CD4-positive, alpha-beta T cell (primary cell): ENCODE results near the gene KBTBD6. TPM values are rescaled to one million over a fixed set of nuclear protein-coding genes. Genes with fewer than 3 reads are reported as not detected.
"Not testable (repeated sequence)": the region's sequence is repeated elsewhere in the genome, so short reads cannot be mapped to it uniquely, and the experiment has no call there.

ENCODE experiments used
- ATAC-seq: fragments of 200-7000 bp; cut with Tn5 transposase; one replicate; pipeline ENCODE4 v1.10.0; 2022; ENCODE audit warnings: mild to moderate bottlenecking; ENCODE audit not compliant: poor library complexity
- CTCF ChIA-PET: fragments of 350-600 bp; sonication (Branson Sonifier 250); formaldehyde crosslinking; loops from one replicate; lab custom pipeline; 2021; ENCODE audit warnings: antibody characterized with exemption, inconsistent platforms; lab: Charles Lee
- POLR2A ChIA-PET: fragments of 350-600 bp; sonication (Branson Sonifier 250); formaldehyde crosslinking; loops from one replicate; lab custom pipeline; 2021; ENCODE audit warnings: antibody characterized with exemption, inconsistent platforms; lab: Charles Lee
- DNase-seq, 14 experiments: peaks; one replicate each; pipeline ENCODE4 v3.0.0-alpha.2; 2013 to 2020; ENCODE audit warnings: mixed read lengths in 2 of 14
- H3K27ac ChIP-seq, 2 donors: one replicate each; pipeline versions ENCODE4 v1.5.1 to v1.7.0; 2013; ENCODE audit warnings: low read length in 2 of 2, low read depth in 1 of 2, mild to moderate bottlenecking in 1 of 2
- H3K27me3 ChIP-seq, 2 experiments: 1 replicate in 1 of 2; 2 replicates in 1 of 2; pipeline versions ENCODE4 v1.6.1 to v1.7.0; 2013; ENCODE audit warnings: low read length in 2 of 2, control low read depth in 1 of 2, mild to moderate bottlenecking in 1 of 2, moderate library complexity in 1 of 2; ENCODE audit not compliant: insufficient read depth in 2 of 2, control insufficient read depth in 1 of 2
- H3K36me3 ChIP-seq: one replicate; pipeline ENCODE4 v1.6.1; 2013; ENCODE audit warnings: low read length, control low read depth; ENCODE audit not compliant: insufficient read depth
- H3K4me1 ChIP-seq: one replicate; pipeline ENCODE4 v1.6.1; 2013; ENCODE audit warnings: low read length, control low read depth; ENCODE audit not compliant: insufficient read depth
- H3K4me3 ChIP-seq: one replicate; pipeline ENCODE4 v1.5.1; 2013; ENCODE audit warnings: mild to moderate bottlenecking, low read length, moderate library complexity
- H3K9me3 ChIP-seq, 2 experiments: 1 replicate in 1 of 2; 2 replicates in 1 of 2; pipeline versions ENCODE4 v1.6.1 to v1.7.0; 2013; ENCODE audit warnings: low read length in 2 of 2, mild to moderate bottlenecking in 2 of 2, control low read depth in 1 of 2, moderate library complexity in 1 of 2; ENCODE audit not compliant: control insufficient read depth in 1 of 2, insufficient read depth in 1 of 2
- H3K27ac Mint-ChIP-seq: one replicate; pipeline ENCODE4 v1.8.0; 2020; ENCODE audit warnings: mixed read lengths
- H3K27me3 Mint-ChIP-seq: one replicate; pipeline ENCODE4 v1.8.0; 2021; ENCODE audit warnings: mixed read lengths
- H3K36me3 Mint-ChIP-seq: one replicate; pipeline ENCODE4 v1.8.0; 2021; ENCODE audit warnings: low read depth, mixed read lengths
- H3K4me1 Mint-ChIP-seq: one replicate; pipeline ENCODE4 v1.8.0; 2021; ENCODE audit warnings: low read depth, mixed read lengths
- H3K4me3 Mint-ChIP-seq: one replicate; pipeline ENCODE4 v1.8.0; 2020; ENCODE audit warnings: mild to moderate bottlenecking, mixed read lengths
- H3K9me3 Mint-ChIP-seq: one replicate; pipeline ENCODE4 v1.8.0; 2020; ENCODE audit warnings: mixed read lengths
- intact Hi-C, 2 experiments: fragments of 100-400 bp; cut with DNase I in 1 of 2; cut with micrococcal nuclease in 1 of 2; formaldehyde crosslinking; loops; one replicate each; pipeline versions ENCODE4 v1.15.1 to v1.9.0; 2023 to 2025; cut with DNase I, micrococcal nuclease
- total RNA-seq, 174 experiments: library from RNA in 2 of 174; stranded (reverse) in 2 of 174; gene quantifications; one replicate each; pipeline ENCODE4 v1.2.3 and lab custom pipeline; 2021 to 2026
- TF ChIP-seq, protein P1 (sequence below): fragments of 200-600 bp; IDR thresholded peaks from one replicate; pipeline ENCODE4 v1.8.0; 2022; ENCODE audit warnings: antibody characterized with exemption, mild to moderate bottlenecking

The KBTBD6 gene
- total RNA-seq, 2 experiments from 2014 or later, result 6.8 to 7.2 TPM

DNA sequence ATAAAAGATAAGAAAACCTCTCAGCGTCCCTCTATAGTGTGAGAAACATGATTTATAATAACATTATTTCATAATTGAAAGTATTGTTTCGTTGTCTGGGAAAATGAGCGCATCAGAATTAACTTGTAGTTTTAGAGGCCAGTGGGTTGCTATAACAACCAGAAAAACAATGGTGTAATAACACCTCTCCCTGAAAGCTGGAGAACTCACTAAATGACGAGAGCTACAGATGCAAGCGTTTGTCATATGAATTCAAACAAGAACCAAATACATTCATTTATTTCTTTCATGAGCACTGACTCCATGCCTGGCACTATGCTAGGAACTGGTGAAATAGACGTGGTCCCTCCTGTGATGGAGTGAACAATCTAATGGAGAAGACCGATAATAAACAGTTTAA lies 45.4 kb upstream of the KBTBD6 start:
- no peak overlapping the region for H3K4me3 Mint-ChIP-seq
- Histone ChIP-seq H3K9me3 (peaks cover 0 to 8% of the 10 kb centered on the region in 2 experiments), H3K4me1 (no peaks in the 10 kb centered on the region), H3K27ac (no peak overlapping the region), H3K27me3 (no peaks in the 10 kb centered on the region), H3K36me3 (no peaks in the 10 kb centered on the region), H3K4me3 (no peak overlapping the region)
- TF ChIP-seq, protein P1, sequence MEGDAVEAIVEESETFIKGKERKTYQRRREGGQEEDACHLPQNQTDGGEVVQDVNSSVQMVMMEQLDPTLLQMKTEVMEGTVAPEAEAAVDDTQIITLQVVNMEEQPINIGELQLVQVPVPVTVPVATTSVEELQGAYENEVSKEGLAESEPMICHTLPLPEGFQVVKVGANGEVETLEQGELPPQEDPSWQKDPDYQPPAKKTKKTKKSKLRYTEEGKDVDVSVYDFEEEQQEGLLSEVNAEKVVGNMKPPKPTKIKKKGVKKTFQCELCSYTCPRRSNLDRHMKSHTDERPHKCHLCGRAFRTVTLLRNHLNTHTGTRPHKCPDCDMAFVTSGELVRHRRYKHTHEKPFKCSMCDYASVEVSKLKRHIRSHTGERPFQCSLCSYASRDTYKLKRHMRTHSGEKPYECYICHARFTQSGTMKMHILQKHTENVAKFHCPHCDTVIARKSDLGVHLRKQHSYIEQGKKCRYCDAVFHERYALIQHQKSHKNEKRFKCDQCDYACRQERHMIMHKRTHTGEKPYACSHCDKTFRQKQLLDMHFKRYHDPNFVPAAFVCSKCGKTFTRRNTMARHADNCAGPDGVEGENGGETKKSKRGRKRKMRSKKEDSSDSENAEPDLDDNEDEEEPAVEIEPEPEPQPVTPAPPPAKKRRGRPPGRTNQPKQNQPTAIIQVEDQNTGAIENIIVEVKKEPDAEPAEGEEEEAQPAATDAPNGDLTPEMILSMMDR, result no peak
- peaks cover 37% of the 10 kb centered on the region for H3K36me3 Mint-ChIP-seq
- CTCF ChIA-PET, result no interaction called here
- H3K9me3 Mint-ChIP-seq, result peaks cover 2% of the 10 kb centered on the region
- no peaks in the 10 kb centered on the region for H3K4me1 Mint-ChIP-seq
- POLR2A ChIA-PET, result no interaction called here
- DNase-seq (peak in 2 of 14 experiments; percentile 4 to 29), ATAC-seq (no peak)
- no peaks in the 10 kb centered on the region for H3K27me3 Mint-ChIP-seq
- no peak overlapping the region for H3K27ac Mint-ChIP-seq
- intact Hi-C loops, result no loop called here

DNA sequence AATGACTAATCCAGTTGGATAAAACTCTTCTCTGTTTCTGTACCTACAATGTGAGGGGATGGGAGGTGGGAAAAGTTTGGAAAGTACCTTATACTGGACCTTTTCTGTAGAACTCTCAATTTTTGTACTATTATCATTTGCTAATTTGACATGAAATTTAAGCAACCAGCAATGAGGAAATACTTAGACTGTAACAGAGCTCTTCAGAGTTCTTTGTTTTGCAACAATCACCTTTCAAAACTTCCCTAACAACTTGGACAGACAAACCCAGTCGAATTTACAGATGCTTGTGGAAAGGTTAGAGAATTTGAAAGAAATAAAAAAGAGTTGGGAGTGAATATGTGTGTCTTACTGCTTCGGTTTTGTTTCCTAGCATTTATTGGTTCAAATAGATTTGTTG lies 45.0 kb upstream of the KBTBD6 start:
- peaks cover 37% of the 10 kb centered on the region for H3K36me3 Mint-ChIP-seq
- H3K9me3 Mint-ChIP-seq, result peaks cover 2% of the 10 kb centered on the region
- no peak overlapping the region for H3K4me3 Mint-ChIP-seq
- H3K27ac Mint-ChIP-seq, result no peak overlapping the region
- intact Hi-C loops, result no loop called here
- Histone ChIP-seq H3K9me3 (peaks cover 0 to 8% of the 10 kb centered on the region in 2 experiments), H3K27me3 (no peaks in the 10 kb centered on the region), H3K36me3 (no peaks in the 10 kb centered on the region), H3K4me1 (no peaks in the 10 kb centered on the region), H3K4me3 (no peak overlapping the region), H3K27ac (no peak overlapping the region)
- no peaks in the 10 kb centered on the region for H3K4me1 Mint-ChIP-seq
- DNase-seq (no peak), ATAC-seq (no peak)
- TF ChIP-seq, protein P1, result no peak
- CTCF ChIA-PET, result no interaction called here
- H3K27me3 Mint-ChIP-seq, result no peaks in the 10 kb centered on the region
- POLR2A ChIA-PET, result no interaction called here

DNA sequence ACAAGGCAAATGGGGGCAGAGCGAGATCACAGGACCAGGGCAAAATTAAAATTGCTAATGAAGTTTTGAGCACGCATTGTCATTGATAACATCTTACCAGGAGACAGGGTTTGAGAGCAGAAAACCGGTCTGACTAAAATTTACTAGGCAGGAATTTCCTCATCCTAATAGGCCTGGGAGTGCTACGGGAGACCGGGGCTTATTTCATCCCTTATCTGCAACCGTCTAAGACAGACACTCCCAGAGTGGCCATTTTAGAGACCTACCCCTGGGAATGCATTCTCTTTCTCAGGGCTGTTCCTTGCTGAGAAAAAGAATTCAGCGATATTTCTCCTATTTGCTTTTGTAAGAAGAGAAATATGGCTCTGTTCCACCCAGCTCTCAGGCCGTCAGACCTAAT lies 43.0 kb upstream of the KBTBD6 start:
- H3K9me3 Mint-ChIP-seq, H3K4me1 ChIP-seq, H3K9me3 ChIP-seq, H3K4me1 Mint-ChIP-seq, ATAC-seq, CTCF ChIA-PET, H3K36me3 ChIP-seq, DNase-seq, H3K27ac Mint-ChIP-seq, H3K27ac ChIP-seq, H3K4me3 Mint-ChIP-seq, H3K27me3 Mint-ChIP-seq, POLR2A ChIA-PET, H3K27me3 ChIP-seq, intact Hi-C loops, H3K4me3 ChIP-seq: not testable (repeated sequence)
- H3K36me3 Mint-ChIP-seq, result peaks cover 37% of the 10 kb centered on the region

DNA sequence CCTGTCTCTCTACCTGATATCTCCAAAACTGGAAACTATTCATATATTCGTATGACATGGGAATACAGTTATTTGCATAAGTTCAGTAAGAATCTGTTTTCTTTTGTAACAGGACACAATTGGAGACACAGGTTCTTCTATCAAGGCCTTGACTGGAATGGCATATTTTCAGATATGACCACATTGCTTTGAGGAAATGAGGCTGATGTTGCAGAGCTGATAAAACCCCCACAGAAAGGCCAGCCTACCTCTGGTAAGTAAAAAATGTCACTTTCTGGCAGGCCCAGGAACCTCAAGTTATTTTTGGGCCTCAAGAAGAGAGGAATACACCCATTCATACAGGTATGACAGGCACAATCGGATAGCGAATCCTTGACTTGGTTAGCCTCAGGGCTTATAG lies 29.5 kb upstream of the KBTBD6 start:
- ChIA-PET CTCF (no interaction called here), POLR2A (no interaction called here)
- Mint-ChIP-seq H3K9me3 (no peaks in the 10 kb centered on the region), H3K36me3 (peaks cover 18% of the 10 kb centered on the region), H3K4me3 (no peak overlapping the region), H3K27ac (no peak overlapping the region), H3K27me3 (no peaks in the 10 kb centered on the region), H3K4me1 (no peaks in the 10 kb centered on the region)
- Histone ChIP-seq H3K27ac (no peak overlapping the region), H3K9me3 (no peaks in the 10 kb centered on the region), H3K36me3 (no peaks in the 10 kb centered on the region), H3K4me3 (no peak overlapping the region), H3K27me3 (no peaks in the 10 kb centered on the region), H3K4me1 (no peaks in the 10 kb centered on the region)
- TF ChIP-seq, protein P1, result no peak
- no peak for ATAC-seq
- no peak for DNase-seq
- intact Hi-C loops, result no loop called here
